Measurements from ENCODE around the gene KIR2DL1.
"Not testable (repeated sequence)": the region's sequence is repeated elsewhere in the genome, so short reads cannot be mapped to it uniquely, and the experiment has no call there.

The KIR2DL1 gene

DNA sequence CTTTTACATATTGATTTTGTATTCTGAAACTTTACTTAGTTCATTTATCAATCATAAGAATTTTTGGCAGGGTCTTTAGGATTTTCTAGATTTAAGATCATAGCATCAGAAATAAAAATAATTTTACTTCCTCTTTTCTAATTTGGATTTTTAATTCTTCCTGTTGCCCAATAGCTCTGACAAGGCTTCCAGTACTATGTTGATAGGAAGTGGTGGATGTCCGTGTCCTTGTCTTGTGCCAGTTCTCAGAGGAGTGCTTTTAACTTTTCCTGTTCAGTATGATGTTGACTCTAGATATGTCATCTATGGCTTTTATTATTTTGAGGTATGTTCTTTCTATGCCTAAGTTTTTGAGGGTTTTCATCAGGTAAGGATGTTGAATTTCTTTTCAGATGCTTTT lies 26.2 kb downstream of the KIR2DL1 start:
- no peak for TF ChIP-seq CTCF (IDR thresholded peaks at IDR 0.05)

DNA sequence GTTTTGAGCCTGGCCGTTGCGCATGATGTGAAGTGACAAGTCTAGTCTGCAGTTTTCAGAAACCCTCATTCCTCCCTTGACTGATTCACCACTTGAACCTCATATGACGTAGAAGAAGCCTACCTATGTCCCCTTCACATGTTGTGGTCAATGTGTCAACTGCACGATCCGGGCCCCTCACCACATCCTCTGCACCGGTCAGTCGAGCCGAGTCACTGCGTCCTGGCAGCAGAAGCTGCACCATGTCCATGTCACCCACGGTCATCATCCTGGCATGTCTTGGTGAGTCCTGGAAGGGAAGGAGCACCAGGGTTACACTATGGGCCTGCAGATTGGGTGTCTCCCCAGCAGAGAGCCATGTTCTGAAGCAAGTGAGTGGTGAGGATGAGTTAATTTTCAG lies 33.8 kb downstream of the KIR2DL1 start, which contains the start of gene KIR2DL4:
Gene KIR2DL4, plus strand, starts transcription at position 201 of the 400 bp plus-strand sequence. Its CDS starts 42 bp downstream, at position 243.
- no peak for TF ChIP-seq CTCF (IDR thresholded peaks at IDR 0.05)

GRCh38 chr19:54804101-54804500 lies 34.5 kb downstream of the KIR2DL1 start:
- no peak for TF ChIP-seq CTCF (IDR thresholded peaks at IDR 0.05)

DNA sequence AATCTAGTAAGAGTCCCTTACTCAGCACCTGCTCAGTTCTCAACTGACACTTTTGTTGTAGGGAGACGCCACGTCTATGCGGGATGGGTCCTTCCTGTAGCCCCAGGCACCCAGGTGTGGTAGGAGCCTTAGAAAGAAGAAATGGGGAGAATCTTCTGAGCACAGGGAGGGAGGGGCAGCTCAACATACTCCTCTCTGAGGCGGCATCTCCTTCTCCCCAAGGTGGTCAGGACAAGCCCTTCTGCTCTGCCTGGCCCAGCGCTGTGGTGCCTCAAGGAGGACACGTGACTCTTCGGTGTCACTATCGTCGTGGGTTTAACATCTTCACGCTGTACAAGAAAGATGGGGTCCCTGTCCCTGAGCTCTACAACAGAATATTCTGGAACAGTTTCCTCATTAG lies 35.0 kb downstream of the KIR2DL1 start:
- TF ChIP-seq CTCF (IDR thresholded peaks at IDR 0.05), result no peak

GRCh38 chr19:54805665-54806515 lies 36.3 kb downstream of the KIR2DL1 start:
- no peak for TF ChIP-seq CTCF (IDR thresholded peaks at IDR 0.05)

DNA sequence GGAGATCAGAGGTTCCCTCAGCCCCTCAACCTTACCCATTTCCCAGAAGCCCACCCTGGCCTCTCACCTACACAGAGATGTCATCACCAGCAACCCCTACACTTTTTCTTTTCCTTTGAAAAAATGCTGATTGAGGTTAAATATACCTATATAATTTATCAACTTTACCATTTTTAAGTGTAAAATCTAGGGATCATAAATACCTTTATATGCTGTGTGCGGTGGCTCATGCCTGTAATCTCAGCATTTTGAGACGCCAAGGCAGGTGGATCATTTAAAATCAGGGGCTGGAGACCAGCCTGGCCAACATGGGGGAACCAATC lies 36.9 kb downstream of the KIR2DL1 start:
- TF ChIP-seq CTCF (IDR thresholded peaks at IDR 0.05), result no peak

GRCh38 chr19:54816251-54816650 lies 46.7 kb downstream of the KIR2DL1 start, which contains the start of gene KIR3DL1:
Gene KIR3DL1, plus strand, starts transcription at chr19:54816468.
- not testable (repeated sequence) for TF ChIP-seq CTCF (IDR thresholded peaks at IDR 0.05)
